Dedifferentiated amniotic fluid mesenchymal stem cell (primary cell): ENCODE measurements around the gene KRTAP5-8.
"Not testable (repeated sequence)": the region's sequence is repeated elsewhere in the genome, so short reads cannot be mapped to it uniquely, and the experiment has no call there.

ENCODE experiments used
- DNase-seq: peaks from one replicate; pipeline ENCODE4 v3.0.0-alpha.2; 2016; ENCODE audit errors: extremely low spot score

The KRTAP5-8 gene

DNA sequence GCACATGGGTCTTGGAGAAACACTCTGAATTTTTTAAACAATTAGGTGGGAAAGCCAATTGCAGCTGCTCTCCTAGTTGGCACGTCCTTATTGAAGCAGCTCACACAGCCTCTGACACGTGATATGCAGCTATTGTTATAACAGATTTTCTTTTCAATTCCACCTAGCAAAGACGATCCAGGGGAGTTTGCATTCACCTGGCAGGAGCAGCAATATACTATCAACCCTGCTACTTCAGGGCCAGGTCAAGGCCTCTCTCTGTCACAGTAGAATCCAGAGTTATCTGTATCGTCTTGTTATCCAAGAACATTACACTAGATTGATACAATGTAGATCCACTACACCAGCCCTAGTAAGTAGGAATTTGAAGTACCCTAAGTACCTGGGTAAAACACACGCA lies 36.6 kb downstream of the KRTAP5-8 start:
- no peak for DNase-seq

DNA sequence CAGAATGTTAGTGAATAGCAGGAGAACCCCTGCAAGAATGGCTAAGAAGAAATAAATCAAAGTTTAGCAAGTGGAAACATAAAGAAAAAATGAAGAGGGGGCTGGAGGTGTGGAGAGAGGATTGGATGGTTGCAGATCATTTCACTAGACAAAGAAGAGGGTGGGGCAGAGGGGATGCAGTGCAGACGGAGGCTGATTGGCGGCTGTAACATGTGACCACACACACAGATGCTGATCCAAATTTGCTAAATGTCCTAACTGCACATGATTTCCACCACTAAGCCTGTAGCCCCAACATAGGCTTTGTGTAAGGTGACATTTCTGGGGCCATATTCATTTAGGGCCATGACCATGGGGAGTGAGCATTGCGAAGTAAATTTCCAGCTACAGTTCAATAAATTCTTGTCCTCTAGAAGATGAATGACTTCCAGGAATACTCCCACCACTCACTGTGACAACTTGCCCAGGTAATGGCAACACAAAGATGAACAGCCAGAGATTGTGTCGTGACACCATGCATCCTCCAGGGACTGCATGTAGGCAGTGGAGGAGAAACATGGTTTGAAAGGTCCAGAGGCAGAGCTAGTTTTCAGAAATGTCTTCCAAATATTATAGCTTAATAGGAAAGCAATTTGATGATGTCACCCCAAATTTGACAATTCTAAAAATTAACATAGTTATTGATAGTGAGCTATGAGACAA lies 38.0 kb downstream of the KRTAP5-8 start:
- no peak for DNase-seq

DNA sequence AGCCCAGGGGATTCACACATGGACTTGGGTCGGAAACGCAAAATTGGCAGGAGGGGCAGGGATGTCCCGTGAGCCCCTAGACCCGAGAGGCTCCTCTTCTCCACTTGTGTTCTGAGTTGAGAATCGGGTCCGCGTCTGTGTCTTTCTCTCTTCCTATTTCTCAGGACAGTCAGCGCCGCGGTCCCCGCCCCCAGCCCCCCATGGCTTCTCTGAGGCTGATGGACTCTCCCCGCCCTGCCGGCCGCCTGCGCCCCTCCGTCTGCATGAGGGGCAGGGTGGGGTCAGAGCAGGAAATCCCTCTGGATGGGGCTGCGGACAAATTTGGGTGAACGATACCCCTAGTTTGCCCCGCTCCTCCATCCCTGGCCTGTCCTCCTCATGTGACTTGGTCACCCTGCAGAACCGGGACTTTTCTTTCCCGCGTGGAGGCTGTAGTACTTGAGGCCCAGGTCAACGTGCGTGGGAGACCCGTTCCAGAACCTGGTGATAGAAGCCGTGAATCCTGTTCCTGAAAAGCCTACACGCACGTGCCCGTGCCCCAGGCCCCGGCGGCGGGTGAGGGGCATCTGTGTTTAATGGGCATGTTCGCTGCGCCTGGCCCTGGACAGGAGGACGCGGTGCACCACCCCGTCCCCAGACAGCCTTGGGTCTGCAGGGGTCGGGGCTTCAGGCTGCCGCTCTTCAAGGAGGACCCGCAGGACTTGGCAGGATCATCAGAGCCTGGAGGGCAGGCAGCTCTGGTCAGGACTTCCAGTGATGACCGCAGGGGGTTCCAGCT lies 39.1 kb downstream of the KRTAP5-8 start:
- not testable (repeated sequence) for DNase-seq

DNA sequence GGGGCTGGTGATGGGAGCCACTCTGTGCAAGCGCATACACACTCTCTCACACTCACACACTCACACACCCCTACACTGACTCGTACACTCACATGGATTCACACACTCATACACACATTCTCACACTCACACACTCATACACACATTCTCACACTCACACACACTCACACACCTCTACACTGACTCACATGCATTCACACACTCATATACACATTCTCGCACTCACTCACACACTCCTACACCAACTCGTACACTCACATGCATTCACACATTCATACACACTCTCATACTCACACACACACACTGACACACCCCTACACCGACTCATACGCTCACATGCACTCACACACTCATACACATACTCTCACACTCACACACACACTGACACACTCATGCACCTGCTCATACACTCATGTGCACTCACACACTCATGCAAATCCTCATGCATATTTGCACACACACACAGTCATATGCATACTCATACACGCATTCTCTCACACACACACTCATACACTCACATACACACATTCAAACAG lies 39.7 kb downstream of the KRTAP5-8 start:
- DNase-seq = no peak

DNA sequence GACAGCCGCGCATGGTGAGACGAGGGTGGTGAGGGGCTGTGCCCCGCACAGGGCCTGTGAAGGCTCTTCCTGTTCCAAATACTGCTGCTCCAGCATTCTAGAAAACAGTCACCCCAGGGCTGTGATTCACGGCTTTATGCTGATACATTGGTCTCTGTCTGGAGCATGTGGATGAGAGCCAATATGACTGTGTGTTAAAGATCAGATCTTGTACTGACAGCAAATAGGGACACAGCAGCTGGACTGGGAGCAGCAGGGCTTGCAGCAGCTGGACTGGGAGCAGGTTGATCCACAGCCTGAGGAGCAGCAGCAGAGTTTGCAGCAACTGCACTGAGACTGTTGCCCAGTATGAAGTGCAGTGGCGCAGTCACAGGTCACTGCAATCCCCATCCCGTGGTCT lies 41.7 kb downstream of the KRTAP5-8 start:
- not testable (repeated sequence) for DNase-seq

DNA sequence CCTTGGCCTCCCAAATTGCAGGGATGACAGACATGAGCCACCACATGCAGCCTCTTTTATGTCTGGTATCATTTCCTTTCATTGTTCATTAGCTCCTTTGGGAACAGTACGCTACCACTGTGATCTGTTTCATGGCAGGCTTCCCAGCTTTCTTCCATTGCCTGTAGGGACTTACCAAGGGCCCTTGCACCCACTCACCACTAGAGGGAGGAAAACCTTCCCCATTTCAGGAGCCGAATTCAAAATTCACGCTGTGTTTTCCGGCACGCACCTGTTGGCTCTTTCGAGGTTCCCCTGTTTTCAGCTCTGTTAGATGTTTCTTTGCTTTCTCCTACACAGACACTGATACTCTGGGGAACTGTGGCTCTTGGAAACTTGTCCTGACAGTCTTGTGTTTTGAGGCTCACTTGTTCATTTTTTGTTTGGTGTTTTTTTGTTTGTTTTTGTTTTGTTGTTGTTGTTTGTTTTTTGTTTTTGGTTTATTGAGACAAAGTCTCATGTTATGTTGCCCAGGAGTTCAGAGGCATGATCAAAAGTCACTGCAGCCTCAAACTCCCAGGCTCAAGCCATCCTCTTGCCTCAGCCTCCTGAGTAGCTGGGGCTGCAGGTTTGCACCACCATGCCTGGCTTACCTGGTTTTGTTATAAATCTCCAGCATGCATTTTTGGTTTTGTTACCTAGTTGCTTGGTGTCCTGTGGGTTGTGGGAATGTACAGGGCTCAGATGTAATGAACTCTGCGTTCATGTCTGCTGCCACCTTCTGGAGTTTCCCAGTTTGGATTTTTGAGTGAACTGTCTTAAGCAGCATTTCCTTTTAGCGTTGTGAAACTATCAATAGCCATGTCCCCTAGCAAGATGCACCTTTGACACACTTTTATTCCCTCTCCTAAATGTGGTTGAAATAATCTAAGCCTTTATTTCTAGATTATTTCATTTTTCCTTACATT lies 42.5 kb downstream of the KRTAP5-8 start:
- peak; percentile 60 for DNase-seq

DNA sequence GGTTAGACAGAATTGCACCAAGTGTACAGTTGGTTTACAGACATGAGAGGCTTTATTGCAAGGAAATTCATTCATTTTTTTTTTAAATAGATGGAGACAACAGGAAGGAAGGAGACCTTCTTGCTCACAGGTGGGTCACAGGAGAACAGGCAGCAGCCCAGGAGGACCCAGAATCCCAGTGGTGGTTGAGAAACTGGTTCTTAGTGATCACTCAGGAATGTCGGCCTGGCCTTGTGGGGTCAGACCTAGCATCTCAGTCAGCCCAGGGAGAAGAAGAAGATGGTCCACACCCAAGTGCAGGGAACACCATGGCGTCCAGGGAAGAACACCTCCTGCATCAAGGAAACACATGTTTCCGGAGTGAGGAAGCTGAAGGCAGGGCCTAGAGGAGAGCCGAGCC lies 44.0 kb downstream of the KRTAP5-8 start:
- DNase-seq = no peak

DNA sequence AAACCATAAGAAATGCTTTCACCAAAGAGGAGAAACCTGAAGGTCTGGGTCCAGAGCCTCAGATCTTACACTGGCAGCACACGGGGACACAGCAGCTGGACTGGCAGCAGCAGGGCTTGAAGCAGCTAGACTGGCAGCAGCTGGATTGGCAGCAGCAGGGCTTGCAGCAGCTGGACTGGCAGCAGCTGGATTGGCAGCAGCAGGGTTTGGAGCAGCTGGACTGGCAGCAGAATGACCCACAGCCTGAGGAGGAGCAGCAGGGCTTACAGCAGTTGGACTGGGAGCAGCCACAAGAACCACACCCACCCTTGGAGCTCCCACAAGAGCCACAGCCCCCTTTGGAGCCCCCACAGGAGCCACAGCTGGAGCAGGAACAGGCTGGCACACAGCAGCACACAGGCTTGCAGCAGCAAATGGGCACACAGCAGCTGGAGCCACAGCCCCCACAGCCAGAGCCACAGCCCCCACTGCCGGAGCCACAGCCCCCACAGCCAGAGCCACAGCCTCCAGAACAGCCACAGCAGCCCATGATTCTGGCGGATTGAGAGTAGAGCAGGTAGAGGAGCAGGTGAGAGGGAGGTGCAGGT lies 44.6 kb downstream of the KRTAP5-8 start, which contains the start of gene KRTAP5-11:
TSS of gene KRTAP5-11 (minus strand) at position 567 of the 587 bp plus-strand sequence. CDS start at position 529, 38 bp downstream.
- no peak for DNase-seq

DNA sequence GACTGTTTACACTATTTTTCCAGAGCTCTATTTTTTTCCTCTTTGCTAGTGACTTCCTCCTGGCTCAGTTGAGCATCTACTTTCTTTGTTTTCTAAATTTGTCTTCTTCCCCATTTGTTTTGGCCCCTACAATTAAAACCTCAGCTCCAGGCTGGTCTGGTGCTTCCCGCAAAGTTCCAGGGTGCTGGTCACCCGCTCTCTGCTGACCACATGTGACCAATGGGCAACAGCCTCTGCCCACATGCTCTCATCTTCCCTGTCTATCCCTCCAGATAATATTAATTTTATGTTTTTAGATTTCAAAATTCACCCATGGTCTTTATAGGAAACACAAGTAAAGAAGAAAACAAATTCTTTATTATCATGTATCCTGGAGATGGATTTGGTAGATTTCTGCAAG lies 45.1 kb downstream of the KRTAP5-8 start:
- DNase-seq = not testable (repeated sequence)

DNA sequence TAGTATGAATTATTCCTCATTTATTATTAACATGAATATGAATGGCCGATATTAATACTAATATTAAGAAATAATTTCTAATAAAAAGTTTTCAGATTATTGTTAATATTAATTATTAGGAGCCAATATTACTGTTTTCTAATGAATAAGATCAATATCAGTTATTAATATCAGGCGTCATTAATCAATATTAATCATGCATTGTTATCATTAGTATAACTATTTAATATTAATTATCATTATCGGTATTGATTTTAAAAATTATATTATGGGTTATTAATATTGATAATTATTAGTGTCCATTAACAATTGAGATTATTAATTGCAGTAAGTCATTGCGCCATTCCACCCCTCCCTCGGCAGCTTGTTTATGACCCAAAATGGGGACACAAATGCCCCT lies 47.8 kb downstream of the KRTAP5-8 start:
- DNase-seq = not testable (repeated sequence)

DNA sequence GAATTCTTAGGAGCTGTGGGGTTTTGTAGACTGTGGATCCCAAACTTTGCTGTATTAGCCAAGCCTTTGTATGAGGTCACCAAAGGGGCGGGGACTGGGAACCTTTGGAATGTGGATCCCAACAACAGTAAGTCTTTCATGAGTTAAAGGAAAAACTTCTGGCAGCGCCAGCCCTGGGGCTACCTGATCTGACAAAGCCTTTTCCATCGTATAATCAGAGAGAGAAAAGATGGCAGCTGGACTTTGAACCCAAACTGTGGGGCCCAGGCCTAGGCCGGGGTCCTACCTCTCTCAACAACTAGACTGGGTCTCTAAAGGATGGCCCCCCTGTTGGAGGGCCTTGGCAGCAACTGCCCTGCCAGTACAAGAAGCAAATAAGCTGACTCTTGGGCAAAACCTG lies 50.5 kb downstream of the KRTAP5-8 start:
- not testable (repeated sequence) for DNase-seq
